ENCODE measurements around the gene FBXO48.

The FBXO48 gene, protein sequence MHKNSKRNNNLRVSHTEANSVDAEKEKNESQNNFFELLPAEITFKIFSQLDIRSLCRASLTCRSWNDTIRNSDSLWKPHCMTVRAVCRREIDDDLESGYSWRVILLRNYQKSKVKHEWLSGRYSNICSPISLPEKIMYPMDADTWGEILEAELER

DNA sequence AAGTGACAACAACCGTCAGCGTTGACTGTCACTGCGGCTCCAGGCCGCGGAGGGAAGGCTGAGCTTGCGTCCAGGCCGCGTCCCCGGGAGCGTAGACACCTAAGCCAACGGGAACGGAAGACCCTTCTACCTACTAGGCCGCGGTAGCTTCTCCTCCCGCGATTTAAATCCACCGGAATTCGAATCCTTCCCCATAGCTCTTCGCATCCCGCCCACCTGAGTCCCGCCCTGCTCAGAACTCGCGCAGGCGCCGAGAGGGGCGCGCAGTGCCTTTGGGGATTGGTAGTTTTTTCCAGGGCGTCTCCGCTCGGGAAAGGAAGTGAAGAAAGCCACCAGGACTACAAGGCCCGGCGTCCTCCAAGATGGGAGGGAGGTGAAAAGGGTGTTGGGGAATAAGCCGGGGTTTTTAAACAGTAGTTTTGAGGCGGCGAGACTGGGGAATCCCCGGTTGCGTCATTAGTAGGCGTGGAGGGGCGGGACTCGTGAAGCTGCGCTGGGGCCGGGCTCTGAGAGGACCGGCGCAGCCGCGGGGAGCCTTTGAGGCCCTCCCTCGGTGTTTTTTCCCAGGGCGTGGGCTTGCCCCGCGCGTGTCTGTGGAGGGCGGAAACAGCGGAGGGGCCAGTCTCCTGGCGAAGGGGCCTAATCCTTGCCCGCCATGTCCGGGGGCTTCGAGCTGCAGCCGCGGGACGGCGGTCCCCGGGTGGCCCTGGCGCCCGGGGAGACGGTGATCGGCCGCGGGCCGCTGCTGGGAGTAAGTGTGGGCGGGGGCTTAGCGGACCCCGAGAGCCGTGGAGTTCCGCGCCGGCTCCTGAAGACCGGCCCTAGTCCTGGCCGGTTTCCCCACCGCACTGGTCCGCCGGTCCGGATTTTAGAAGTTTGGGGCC lies at the start of gene FBXO48, which contains the start of gene APLF:
Gene FBXO48 (minus strand): TSS at position 218 of the 884 bp plus-strand sequence. CDS start 2,149 bp downstream, outside the sequence.
Gene APLF (plus strand): TSS at position 509 of the 884 bp plus-strand sequence. CDS start 147 bp downstream, at position 656.
- no peak for TF ChIP-seq ZFX (IDR thresholded peaks at IDR 0.05)
- TF ChIP-seq, protein P1, sequence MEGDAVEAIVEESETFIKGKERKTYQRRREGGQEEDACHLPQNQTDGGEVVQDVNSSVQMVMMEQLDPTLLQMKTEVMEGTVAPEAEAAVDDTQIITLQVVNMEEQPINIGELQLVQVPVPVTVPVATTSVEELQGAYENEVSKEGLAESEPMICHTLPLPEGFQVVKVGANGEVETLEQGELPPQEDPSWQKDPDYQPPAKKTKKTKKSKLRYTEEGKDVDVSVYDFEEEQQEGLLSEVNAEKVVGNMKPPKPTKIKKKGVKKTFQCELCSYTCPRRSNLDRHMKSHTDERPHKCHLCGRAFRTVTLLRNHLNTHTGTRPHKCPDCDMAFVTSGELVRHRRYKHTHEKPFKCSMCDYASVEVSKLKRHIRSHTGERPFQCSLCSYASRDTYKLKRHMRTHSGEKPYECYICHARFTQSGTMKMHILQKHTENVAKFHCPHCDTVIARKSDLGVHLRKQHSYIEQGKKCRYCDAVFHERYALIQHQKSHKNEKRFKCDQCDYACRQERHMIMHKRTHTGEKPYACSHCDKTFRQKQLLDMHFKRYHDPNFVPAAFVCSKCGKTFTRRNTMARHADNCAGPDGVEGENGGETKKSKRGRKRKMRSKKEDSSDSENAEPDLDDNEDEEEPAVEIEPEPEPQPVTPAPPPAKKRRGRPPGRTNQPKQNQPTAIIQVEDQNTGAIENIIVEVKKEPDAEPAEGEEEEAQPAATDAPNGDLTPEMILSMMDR (conservative IDR thresholded peaks at IDR 0.05) = no peak
- peak within 1 kb of the TSS; percentile 60 for H3K27ac ChIP-seq

DNA sequence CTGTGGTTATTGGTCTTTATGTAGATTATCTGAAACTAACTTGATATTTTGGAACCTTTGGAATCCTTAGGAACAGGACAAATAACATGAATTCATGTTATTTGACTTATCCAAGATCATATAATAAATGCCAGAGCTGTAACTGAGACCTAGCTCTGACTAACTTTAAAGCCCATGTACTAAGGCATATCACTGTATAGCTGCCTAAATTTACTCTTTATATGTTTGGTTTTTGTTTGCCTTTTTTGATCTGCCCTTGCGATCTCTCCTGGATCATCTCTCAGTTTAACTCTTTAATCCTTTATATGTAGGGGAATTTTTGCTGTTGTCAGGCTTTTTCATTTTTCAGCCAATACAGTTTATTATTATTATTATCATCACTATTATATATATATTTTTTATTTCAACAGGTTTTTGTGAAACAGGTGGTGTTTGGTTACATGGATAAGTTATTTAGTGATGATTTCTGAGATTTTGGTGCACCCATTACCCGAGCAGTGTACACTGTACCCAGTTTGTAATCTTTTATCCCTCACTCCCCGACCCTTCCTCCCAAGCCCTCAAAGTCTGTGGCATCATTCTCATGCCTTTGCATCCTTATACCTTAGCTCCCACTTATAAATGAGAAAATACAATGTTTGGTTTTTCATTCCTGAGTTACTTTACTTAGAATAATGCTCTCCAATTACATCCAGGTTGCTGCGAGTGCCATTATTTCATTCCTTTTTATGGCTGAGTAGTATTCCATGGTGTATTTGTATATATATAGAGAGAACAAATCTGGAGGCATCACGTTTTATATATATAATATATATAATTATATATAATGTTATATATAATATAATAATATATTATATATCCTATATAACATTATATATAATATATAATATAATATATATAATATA lies 49.2 kb upstream of the FBXO48 start:
- TF ChIP-seq, protein P1 (conservative IDR thresholded peaks at IDR 0.05) = no peak
- TF ChIP-seq ZFX (IDR thresholded peaks at IDR 0.05) = no peak
- H3K27ac ChIP-seq = no peak overlapping the region

DNA sequence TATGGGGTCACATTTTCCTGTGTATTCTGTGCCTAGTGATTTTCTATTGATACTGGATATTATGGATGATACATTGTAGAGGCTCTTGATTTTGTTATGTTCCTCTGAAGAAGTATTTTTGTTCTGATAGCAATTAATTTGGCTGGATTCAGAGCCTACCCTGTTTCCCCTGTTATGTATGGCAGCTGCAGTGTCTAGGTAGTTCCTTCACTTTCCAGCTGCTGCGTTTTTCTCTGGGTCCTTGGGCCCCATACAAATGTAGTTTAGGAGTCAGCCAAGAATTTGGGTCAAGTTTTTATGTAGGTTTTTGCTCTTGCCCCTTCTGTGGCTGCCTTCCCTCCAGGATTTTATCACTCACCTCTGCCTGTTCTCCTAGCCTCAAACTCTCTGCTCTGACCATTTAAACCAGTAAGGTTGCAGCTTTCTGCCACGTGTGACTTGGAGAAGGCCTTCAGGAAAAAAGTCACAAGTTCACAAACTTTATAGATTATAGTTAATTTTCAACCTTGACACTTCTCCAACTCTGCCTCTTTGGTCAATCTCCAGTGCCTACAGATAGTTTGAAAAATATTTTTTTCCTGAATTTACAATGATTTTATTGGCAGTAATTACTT lies 47.3 kb upstream of the FBXO48 start:
- TF ChIP-seq, protein P1 (conservative IDR thresholded peaks at IDR 0.05) = no peak
- no peak for TF ChIP-seq ZFX (IDR thresholded peaks at IDR 0.05)
- H3K27ac ChIP-seq = no peak overlapping the region

DNA sequence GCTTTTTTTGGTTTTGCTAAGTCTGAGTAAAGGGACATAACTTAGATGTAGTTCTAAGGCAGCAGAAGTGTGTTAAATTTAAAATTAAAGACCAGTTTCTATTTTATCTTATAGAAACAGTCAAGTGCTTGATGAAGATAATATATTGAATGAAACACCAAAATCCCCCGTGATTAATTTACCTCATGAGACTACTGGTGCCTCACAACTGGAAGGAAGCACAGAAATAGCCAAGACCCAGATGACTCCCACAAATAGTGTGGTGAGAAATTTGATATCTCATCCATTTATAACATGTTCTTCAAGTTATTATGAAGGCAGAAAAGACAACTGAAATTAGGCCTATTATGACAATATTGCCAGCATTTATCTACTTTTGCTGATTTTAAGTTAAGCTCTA lies 45.9 kb upstream of the FBXO48 start:
- no peak overlapping the region for H3K27ac ChIP-seq
- TF ChIP-seq ZFX (IDR thresholded peaks at IDR 0.05) = no peak
- TF ChIP-seq, protein P1 (conservative IDR thresholded peaks at IDR 0.05) = no peak

DNA sequence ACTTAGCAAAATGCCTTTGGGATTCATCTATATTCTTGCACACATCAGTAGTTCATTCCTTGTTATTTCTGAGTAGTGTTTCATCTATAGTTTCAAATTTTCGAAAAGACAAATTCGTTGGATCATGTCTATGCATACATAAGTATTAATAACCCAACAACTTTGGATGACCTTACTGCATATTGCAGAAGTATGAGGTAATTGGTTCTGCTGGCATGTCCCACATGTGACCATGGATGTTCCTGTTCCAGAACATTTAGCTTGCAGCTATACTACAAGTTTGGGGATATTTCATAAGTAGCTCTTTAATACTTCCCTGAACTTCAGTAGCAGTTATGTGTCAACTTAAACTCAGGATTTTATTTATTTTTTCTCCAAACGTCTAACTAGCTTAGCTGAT lies 45.2 kb upstream of the FBXO48 start:
- TF ChIP-seq, protein P1 (conservative IDR thresholded peaks at IDR 0.05) = no peak
- no peak for TF ChIP-seq ZFX (IDR thresholded peaks at IDR 0.05)

DNA sequence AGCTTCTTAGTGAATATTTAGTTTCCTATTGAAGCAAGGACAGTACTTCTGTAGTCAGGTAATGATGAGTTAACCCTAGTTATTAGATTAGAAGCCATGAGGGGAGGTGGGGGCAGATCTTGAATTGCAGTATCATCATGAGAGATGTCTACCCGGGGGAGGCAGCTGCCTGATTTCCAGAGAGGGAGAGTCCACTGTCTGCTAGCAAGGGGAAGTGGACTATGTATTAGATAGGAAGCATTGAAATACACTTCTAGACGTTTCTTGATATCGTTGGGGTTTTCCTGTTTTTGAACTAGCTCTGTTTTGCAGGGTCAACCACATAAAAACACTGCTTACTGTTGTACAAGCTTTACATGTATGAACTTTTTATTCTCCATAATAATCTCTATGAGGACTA lies 39.1 kb upstream of the FBXO48 start:
- H3K27ac ChIP-seq = no peak overlapping the region
- TF ChIP-seq, protein P1 (conservative IDR thresholded peaks at IDR 0.05) = no peak
- no peak for TF ChIP-seq ZFX (IDR thresholded peaks at IDR 0.05)

More for the DNA sequence above, 45.2 kb upstream of the FBXO48 start:
- no peak overlapping the region for H3K27ac ChIP-seq

All from C4-2B (cell line).